ENCODE measurements around the gene SFXN3. TPM values are rescaled to one million over a fixed set of nuclear protein-coding genes. Genes with fewer than 3 reads are reported as not detected.
A peak's percentile ranks its signal among the peaks of the same experiment; 100 is the strongest.

The SFXN3 gene
- total and polyA plus RNA-seq, 2 of the 13 experiments (the other 11 are each of a cell fraction or from before 2014, with no cell fraction given): 16.8 to 71.5 TPM

GRCh38 chr10:101050208-101051069 lies 19.4 kb downstream of the SFXN3 start (continued):
- TF ChIP-seq HMGXB4 (CRISPR knock-in tag; IDR thresholded peaks at IDR 0.05; ENCODE audit: borderline replicate concordance in 1 of 2, low read depth in 1 of 2) (peak; percentile 50 to 78; a peak in 3 of 4 replicates), MED1 (CRISPR knock-in tag; IDR thresholded peaks at IDR 0.05) (peak; percentile 32; the same call in 1 of the 2 replicates), ZNF564 (CRISPR knock-in tag; IDR thresholded peaks at IDR 0.05) (no peak), DPF2 (CRISPR knock-in tag; IDR thresholded peaks at IDR 0.05; ENCODE audit: borderline replicate concordance, low read depth) (no peak), ZNF574 (CRISPR knock-in tag; IDR thresholded peaks at IDR 0.05) (peak; percentile 23; the same call in 1 of the 2 replicates), POLR2G (IDR thresholded peaks at IDR 0.05; ENCODE audit: low read depth, low read length) (no peak), MXI1 (IDR thresholded peaks at IDR 0.05; ENCODE audit: borderline replicate concordance, low read depth, low read length) (no peak)
